Thyroid gland (tissue), 4 donors: Measurements from ENCODE around the gene NBEAL2.

Experiments
- POLR2A ChIP-seq, 2 donors: fragments of 450-650 bp; IDR thresholded peaks; one replicate each; pipeline ENCODE4 v1.6.1; 2017; ENCODE audit warnings: antibody characterized with exemption in 2 of 2, mild to moderate bottlenecking in 2 of 2, moderate library complexity in 1 of 2
- TF ChIP-seq, protein P1 (sequence below), 6 experiments: fragments of 200-600 bp in 3 of 6; fragments of 450-650 bp in 3 of 6; sonication (generic) in 3 of 6; IDR thresholded peaks; one replicate each; pipeline ENCODE4 v1.5.1; 2016 to 2019; ENCODE audit warnings: antibody characterized with exemption in 6 of 6, mild to moderate bottlenecking in 2 of 6, inconsistent platforms in 1 of 6, moderate library complexity in 1 of 6

- TF ChIP-seq, protein P1, sequence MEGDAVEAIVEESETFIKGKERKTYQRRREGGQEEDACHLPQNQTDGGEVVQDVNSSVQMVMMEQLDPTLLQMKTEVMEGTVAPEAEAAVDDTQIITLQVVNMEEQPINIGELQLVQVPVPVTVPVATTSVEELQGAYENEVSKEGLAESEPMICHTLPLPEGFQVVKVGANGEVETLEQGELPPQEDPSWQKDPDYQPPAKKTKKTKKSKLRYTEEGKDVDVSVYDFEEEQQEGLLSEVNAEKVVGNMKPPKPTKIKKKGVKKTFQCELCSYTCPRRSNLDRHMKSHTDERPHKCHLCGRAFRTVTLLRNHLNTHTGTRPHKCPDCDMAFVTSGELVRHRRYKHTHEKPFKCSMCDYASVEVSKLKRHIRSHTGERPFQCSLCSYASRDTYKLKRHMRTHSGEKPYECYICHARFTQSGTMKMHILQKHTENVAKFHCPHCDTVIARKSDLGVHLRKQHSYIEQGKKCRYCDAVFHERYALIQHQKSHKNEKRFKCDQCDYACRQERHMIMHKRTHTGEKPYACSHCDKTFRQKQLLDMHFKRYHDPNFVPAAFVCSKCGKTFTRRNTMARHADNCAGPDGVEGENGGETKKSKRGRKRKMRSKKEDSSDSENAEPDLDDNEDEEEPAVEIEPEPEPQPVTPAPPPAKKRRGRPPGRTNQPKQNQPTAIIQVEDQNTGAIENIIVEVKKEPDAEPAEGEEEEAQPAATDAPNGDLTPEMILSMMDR (IDR thresholded peaks at IDR 0.05) = no peak
- no peak for TF ChIP-seq POLR2A (IDR thresholded peaks at IDR 0.05)
Observed at GRCh38 chr3:47056705-47057104, 77.2 kb downstream of the NBEAL2 start.
